ENCODE measurements around the gene CBX6. TPM values are rescaled to one million over a fixed set of nuclear protein-coding genes. Genes with fewer than 3 reads are reported as not detected.

CBX6 gene
- total RNA-seq, 1 experiment from 2014 or later: 31.4 TPM

DNA sequence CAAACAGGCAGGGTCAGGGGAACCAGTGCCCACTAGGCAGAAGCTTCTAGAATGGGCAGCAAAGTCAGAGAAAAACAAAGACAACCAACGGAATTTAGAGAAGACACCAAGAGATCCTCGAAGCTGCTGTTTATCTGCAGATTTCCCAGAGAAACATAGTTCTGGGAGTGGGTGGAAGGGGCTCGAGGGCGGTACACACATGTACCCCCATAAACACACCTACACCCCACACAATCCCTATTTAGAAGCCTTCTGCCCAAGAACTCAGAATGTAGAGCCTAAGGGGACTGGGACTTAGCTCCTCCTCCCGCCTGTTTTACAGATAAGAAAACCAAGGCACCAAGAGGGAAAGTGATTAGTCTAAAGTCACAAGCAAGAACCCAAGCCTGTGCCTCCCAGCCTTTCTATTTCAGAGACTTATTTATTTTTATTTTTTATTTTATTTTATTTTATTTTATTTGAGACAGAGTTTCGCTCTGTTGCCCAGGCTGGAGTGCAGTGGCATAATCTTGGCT, 34.5 kb downstream of the CBX6 start:
- H3K14ac ChIP-seq (ENCODE audit: insufficient read depth, low read length): no peak overlapping the region
- no peak overlapping the region for H2BK120ac ChIP-seq (ENCODE audit: low read depth, low read length, poor library complexity, severe bottlenecking)
- no peak overlapping the region; a peak in 1 of 5 replicates for H3K4me3 Mint-ChIP-seq
- H3K56ac ChIP-seq (ENCODE audit: insufficient read length, low read depth, low read length): no peak overlapping the region
- H3K9me3 Mint-ChIP-seq: no peaks in the 10 kb centered on the region
- H3K9me3 ChIP-seq (ENCODE audit: control insufficient read depth, low read depth, low read length): no peaks in the 10 kb centered on the region
- no peak overlapping the region for H3K4me2 ChIP-seq (ENCODE audit: insufficient read depth, insufficient read length, low read length)
- no peak overlapping the region for H3K9ac ChIP-seq (ENCODE audit: extremely low read depth, insufficient read length, low read length)
- H3K4ac ChIP-seq (ENCODE audit: low read depth, low read length): no peak overlapping the region
- H3K79me2 ChIP-seq (ENCODE audit: insufficient read depth, low read length): peaks cover 2% of the 10 kb centered on the region; the same call in 1 of the 2 replicates
- H2BK15ac ChIP-seq (ENCODE audit: low read depth, low read length): no peak overlapping the region
- no peak overlapping the region for H2BK20ac ChIP-seq (ENCODE audit: low read depth, low read length, poor library complexity, severe bottlenecking)
- H4K8ac ChIP-seq (replicated peaks; ENCODE audit: insufficient read length, low read depth, low read length): no peak overlapping the region
- no peak overlapping the region for H4K91ac ChIP-seq (ENCODE audit: insufficient read length, low read depth, low read length)
- peaks cover 10% of the 10 kb centered on the region; the same call in 1 of the 2 replicates for H3K27me3 ChIP-seq (ENCODE audit: insufficient read depth, low read length)
- H3K4me1 ChIP-seq (ENCODE audit: insufficient read depth, low read length): peaks cover 10% of the 10 kb centered on the region; the same call in 1 of the 2 replicates
- H3K27ac ChIP-seq (ENCODE audit: insufficient read length, low read depth, low read length): no peak overlapping the region
- no peaks in the 10 kb centered on the region for H3K79me1 ChIP-seq (ENCODE audit: insufficient read depth, low read depth, low read length, poor library complexity, severe bottlenecking)
- H3T11ph ChIP-seq (ENCODE audit: low read length): no peak overlapping the region
- no peak overlapping the region; a peak in 1 of 7 replicates for H3K27ac Mint-ChIP-seq
- no CpG with 5 or more reads among the region's 6 CpGs for WGBS (ENCODE audit: extremely low coverage, insufficient read length, low lambda C conversion rate)
- H4K20me1 ChIP-seq (ENCODE audit: control insufficient read depth, insufficient read depth, insufficient read length): peaks cover 3% of the 10 kb centered on the region
- H3K36me3 Mint-ChIP-seq (ENCODE audit: insufficient read depth in 1 of 3, low read depth in 3 of 3): no peaks in the 10 kb centered on the region; a peak in 1 of 7 replicates
- no peak for DNase-seq
- H2BK12ac ChIP-seq (ENCODE audit: insufficient read length, low read depth, low read length): no peak overlapping the region
- H4K5ac ChIP-seq (ENCODE audit: insufficient read length, low read depth, low read length): no peak overlapping the region
- no peak overlapping the region for H2BK5ac ChIP-seq (ENCODE audit: insufficient read length, low read length)
- H2AFZ ChIP-seq (ENCODE audit: low read length): no peak overlapping the region
- no peak overlapping the region for H3K23ac ChIP-seq (ENCODE audit: insufficient read length, low read depth, low read length)
- H3K23me2 ChIP-seq (ENCODE audit: insufficient read length, low read depth, low read length, poor library complexity, severe bottlenecking): no peaks in the 10 kb centered on the region
- no peak overlapping the region for H2AK5ac ChIP-seq (ENCODE audit: insufficient read length, low read length)
- H3K4me1 Mint-ChIP-seq: peaks cover 45 to 50% of the 10 kb centered on the region in 2 experiments
- no peak overlapping the region for H3K18ac ChIP-seq (ENCODE audit: insufficient read length, low read depth, low read length)
- peaks cover 41% of the 10 kb centered on the region for H3K27me3 Mint-ChIP-seq (ENCODE audit: low read depth)
- TF ChIP-seq, protein P1, sequence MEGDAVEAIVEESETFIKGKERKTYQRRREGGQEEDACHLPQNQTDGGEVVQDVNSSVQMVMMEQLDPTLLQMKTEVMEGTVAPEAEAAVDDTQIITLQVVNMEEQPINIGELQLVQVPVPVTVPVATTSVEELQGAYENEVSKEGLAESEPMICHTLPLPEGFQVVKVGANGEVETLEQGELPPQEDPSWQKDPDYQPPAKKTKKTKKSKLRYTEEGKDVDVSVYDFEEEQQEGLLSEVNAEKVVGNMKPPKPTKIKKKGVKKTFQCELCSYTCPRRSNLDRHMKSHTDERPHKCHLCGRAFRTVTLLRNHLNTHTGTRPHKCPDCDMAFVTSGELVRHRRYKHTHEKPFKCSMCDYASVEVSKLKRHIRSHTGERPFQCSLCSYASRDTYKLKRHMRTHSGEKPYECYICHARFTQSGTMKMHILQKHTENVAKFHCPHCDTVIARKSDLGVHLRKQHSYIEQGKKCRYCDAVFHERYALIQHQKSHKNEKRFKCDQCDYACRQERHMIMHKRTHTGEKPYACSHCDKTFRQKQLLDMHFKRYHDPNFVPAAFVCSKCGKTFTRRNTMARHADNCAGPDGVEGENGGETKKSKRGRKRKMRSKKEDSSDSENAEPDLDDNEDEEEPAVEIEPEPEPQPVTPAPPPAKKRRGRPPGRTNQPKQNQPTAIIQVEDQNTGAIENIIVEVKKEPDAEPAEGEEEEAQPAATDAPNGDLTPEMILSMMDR (conservative IDR thresholded peaks at IDR 0.05): no peak
